Urothelium cell line (cell line): ENCODE measurements around the gene SMPD1.
A peak's percentile ranks its signal among the peaks of the same experiment; 100 is the strongest.

Experiments
- DNase-seq: peaks from one replicate; pipeline ENCODE4 v3.0.0; 2011; ENCODE audit warnings: low spot score, mixed read lengths
- FAIRE-seq: peaks from 2 replicates; lab custom pipeline; 2011; peaks lifted over from hg19 to GRCh38; lab: Jason Lieb, UNC

SMPD1 gene

DNA sequence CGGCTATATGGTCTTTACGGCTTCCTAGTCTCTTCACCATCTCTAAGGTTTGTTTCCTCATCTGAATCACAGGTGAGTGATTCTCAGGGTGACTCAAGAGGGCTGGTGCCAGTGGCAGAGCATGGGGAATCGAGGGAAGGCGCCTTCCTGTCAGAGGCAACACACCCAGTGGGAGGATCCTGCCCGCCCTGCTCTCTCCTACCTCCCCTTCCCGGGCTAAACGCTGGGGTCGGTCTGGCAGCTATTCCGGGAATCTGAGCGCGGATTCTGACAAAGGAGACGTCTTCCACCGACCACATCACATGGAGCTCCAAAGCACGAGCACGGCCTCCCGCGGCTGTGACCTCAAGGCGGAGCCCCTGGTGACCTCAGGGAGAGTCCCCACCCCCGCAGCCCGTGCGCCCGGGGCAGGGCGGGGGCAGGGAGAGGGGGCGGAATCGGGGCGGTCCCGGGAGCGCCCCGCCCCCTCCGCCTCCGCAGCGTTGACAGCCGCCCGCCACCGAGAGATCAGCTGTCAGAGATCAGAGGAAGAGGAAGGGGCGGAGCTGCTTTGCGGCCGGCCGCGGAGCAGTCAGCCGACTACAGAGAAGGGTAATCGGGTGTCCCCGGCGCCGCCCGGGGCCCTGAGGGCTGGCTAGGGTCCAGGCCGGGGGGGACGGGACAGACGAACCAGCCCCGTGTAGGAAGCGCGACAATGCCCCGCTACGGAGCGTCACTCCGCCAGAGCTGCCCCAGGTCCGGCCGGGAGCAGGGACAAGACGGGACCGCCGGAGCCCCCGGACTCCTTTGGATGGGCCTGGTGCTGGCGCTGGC lies at the start of gene SMPD1:
SMPD1 (plus strand) TSS at position 570 of the 813 bp plus-strand sequence; CDS start at position 695, 125 bp downstream.
- FAIRE-seq (peak; percentile 90), DNase-seq (peak; percentile 94)

DNA sequence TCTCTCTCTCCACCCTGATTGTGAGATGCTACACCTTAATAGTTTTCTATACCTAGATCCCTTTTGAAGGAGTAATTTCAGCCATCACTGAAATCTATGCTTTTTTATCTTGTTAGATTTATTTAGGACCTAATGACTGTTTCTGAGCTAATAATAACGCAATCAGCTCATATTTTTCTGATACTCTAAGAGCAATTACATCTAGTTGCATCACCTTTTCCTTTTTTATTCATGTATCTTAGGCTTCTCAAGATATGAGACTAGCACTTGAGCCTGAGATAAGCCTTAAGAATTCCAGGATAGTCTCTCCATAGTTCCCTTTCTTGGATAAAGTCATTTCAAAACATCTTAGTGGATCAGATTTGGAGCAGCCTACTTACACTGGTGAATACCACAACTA lies 44.9 kb upstream of the SMPD1 start:
- DNase-seq: no peak
- FAIRE-seq: no peak

DNA sequence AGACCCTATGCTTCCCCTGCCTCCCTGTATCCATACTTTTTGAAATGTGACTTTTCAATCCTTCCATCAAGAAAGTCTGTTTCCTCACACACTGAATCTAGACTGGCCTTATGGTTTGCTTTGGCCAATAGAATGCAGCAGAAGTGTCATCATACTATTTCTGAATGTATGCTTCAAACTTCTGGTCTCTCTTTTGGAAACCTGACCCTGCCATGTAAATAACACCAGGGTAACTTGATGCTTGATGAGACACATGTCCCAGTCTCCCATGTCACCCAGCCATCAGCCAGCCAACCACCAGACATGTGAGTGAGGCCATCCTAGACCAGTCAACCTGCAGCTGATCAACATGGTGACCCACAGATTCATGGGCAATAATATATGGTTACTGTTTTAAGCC lies 40.2 kb upstream of the SMPD1 start:
- no peak for FAIRE-seq
- DNase-seq: no peak

- DNase-seq: no peak
- FAIRE-seq: no peak
These were observed 39.8 kb upstream of the SMPD1 start for GRCh38 chr11:6350486-6350885.

DNA sequence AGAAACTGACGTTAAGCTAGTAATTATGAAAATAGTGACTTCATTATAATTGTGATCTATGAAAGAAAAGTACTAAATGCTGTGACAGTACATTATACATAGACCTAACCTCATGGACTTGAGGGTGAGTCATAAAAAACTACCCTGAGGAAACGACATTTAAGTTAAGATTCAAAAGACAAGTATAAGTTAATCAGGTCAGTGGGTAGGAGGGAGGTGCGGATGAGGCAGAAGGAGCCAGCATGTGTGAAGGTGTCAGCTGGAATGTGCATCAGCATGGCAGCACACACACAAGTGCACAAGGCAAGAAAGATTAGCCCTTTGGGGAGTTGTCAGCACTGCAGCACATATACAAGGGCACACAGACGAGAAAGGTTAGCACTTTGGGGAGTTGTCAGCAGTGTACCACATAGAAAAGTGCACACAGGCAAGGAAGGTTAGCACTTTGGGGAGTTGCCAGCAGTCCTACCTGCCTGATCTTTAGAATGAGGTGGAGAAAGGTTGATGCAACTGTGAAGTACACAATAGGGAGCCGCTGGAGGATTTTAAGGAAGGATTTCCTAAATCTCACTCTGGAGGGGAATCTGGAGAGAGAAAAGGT lies 38.4 kb upstream of the SMPD1 start:
- DNase-seq (no peak), FAIRE-seq (no peak)

- DNase-seq (peak; percentile 68), FAIRE-seq (peak; percentile 5)
These were observed 36.8 kb upstream of the SMPD1 start for GRCh38 chr11:6353367-6353987.

- FAIRE-seq: no peak
These were observed 35.4 kb upstream of the SMPD1 start for GRCh38 chr11:6354651-6355485.

GRCh38 chr11:6356503-6357055 lies 33.7 kb upstream of the SMPD1 start:
- DNase-seq: no peak
- FAIRE-seq: no peak

More at GRCh38 chr11:6354651-6355485, 35.4 kb upstream of the SMPD1 start:
- no peak for DNase-seq

DNA sequence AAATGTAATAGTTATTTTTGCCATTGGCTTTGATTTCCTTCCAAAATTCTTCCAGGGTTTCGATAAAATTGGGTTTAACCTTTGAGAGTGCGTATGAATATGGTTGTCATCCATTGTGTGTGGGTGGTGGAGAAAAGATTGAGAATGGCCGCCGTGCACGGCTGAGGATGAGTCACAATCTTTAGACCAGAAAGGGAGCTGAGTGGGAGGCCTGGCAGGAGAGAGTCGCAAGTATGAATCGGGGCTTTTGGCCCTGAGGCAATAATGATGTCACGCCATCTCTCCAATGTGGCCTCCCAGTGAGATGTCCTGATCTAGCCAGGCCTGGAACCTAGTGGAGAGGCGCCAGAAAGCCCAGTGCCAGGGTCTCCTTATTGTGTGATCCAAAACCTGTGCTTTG lies 33.1 kb upstream of the SMPD1 start:
- FAIRE-seq (no peak), DNase-seq (peak; percentile 73)

GRCh38 chr11:6360183-6360582 lies 30.1 kb upstream of the SMPD1 start:
- FAIRE-seq (no peak), DNase-seq (no peak)

- FAIRE-seq: no peak
These were observed 27.9 kb upstream of the SMPD1 start for GRCh38 chr11:6362185-6362872.

GRCh38 chr11:6362873-6363678 lies 27.2 kb upstream of the SMPD1 start:
- DNase-seq (peak; percentile 81), FAIRE-seq (peak; percentile 72)

More at GRCh38 chr11:6362185-6362872, 27.9 kb upstream of the SMPD1 start:
- no peak for DNase-seq

GRCh38 chr11:6365659-6366058 lies 24.6 kb upstream of the SMPD1 start:
- DNase-seq: no peak
- no peak for FAIRE-seq

GRCh38 chr11:6371825-6372224 lies 18.4 kb upstream of the SMPD1 start:
- DNase-seq: no peak
- no peak for FAIRE-seq

DNA sequence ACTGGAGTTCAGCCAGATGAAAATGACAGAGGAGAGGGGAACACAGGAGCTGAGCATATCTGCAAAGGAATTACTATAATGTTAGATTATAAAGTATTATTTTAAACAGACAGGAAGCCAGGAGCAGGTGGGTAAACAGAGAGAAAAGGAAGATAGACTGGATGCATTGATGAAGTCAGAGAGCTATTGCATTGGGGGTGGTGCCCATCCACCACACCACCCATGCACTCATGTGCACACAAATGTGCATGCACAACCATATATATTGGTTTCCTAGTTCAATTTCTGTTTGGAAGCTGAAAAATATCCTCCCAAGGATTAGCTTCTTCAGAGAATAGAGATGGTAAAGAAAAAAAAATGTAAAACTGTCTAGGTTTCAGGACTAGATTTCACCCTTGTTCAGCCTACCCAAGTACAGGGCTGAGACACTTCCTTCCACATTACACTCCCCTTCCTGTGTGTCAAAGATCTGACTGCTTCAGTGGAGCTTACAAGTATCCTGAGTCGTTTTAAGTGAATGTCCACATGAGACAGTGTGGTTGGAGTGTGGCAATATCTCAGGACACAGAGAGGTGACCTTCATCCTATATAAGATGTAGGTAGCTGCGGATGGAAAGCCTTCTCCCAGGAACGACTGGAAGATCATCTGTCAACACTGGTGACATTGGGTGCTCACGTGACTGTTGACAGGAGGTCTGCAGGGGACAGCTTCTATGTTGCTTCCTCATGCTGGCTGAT lies 12.2 kb upstream of the SMPD1 start:
- FAIRE-seq (no peak), DNase-seq (no peak)

DNA sequence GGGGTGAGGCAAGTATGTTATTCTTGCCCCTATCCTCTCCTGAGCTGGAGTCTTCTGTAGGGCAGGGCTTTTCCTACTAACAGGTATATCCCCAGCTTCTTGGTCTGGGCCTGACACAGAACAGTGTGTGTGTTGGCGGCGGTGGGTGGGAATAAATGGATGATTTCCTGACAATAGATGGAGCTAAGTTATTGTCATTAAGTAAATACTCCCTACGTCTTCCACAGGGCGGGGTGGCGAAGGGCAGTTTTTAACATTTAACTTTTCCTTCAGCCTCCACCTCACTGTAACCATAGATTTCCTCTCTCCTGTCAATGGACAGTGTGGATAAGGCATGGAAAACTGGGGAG lies 11.7 kb upstream of the SMPD1 start:
- FAIRE-seq (no peak), DNase-seq (no peak)

- no peak for FAIRE-seq
- DNase-seq: no peak
These were observed 5.1 kb upstream of the SMPD1 start for GRCh38 chr11:6385046-6385777.
